Measurements from ENCODE around the gene ATP6V1C2.

Gene ATP6V1C2

GRCh38 chr2:10806543-10806942, 85.1 kb downstream of the ATP6V1C2 start:
- H3K36me3 ChIP-seq (replicated peaks; ENCODE audit: insufficient read depth, low read length) = peaks cover 12% of the 10 kb centered on the region
- no peak for DNase-seq
- H3K9me3 ChIP-seq (replicated peaks; ENCODE audit: insufficient read depth, low read length) = no peaks in the 10 kb centered on the region
- H3F3A ChIP-seq (ENCODE audit: insufficient read depth, low read length) = peaks cover 21% of the 10 kb centered on the region
- peaks cover 84% of the 10 kb centered on the region for H3K79me2 ChIP-seq (ENCODE audit: low read length)
- H3K4me1 ChIP-seq (ENCODE audit: low read length) = peaks cover 20% of the 10 kb centered on the region
- H3K9me2 ChIP-seq (replicated peaks; ENCODE audit: insufficient read depth, low read length) = no peaks in the 10 kb centered on the region
- TF ChIP-seq CTCF (IDR thresholded peaks at IDR 0.05; ENCODE audit: low read length) (no peak), EZH2 (optimal IDR thresholded peaks at IDR 0.05; ENCODE audit: low read depth, low read length) (no peak), EZH2phosphoT487 (IDR thresholded peaks at IDR 0.05; ENCODE audit: low read length) (no peak)
- no peak overlapping the region for H3K4me2 ChIP-seq (ENCODE audit: low read depth, low read length)
- no peak overlapping the region for H2AFZ ChIP-seq (ENCODE audit: low read length)
- no peak overlapping the region for H3K27ac ChIP-seq (ENCODE audit: low read length)
- H3K27me3 ChIP-seq (replicated peaks; ENCODE audit: insufficient read depth, low read length) = no peaks in the 10 kb centered on the region
- H3K9ac ChIP-seq (ENCODE audit: low read length) = no peak overlapping the region
- no peak overlapping the region for H3K4me3 ChIP-seq (ENCODE audit: low read length)
- H4K20me1 ChIP-seq (ENCODE audit: insufficient read depth, low read length) = peaks cover 53% of the 10 kb centered on the region

GRCh38 chr2:10810202-10811161, 89.1 kb downstream of the ATP6V1C2 start:
- Histone ChIP-seq H3K4me1 (ENCODE audit: low read length) (peaks cover 23% of the 10 kb centered on the region), H3K4me2 (ENCODE audit: low read depth, low read length) (peak overlapping the region; percentile 93), H3K36me3 (replicated peaks; ENCODE audit: insufficient read depth, low read length) (peaks cover 3% of the 10 kb centered on the region; the same call in 1 of the 2 replicates), H2AFZ (ENCODE audit: low read length) (no peak overlapping the region), H3K9me3 (replicated peaks; ENCODE audit: insufficient read depth, low read length) (no peaks in the 10 kb centered on the region), H4K20me1 (ENCODE audit: insufficient read depth, low read length) (peaks cover 43% of the 10 kb centered on the region), H3K9me2 (replicated peaks; ENCODE audit: insufficient read depth, low read length) (no peaks in the 10 kb centered on the region), H3K4me3 (ENCODE audit: low read length) (peak overlapping the region; percentile 79), H3F3A (ENCODE audit: insufficient read depth, low read length) (peaks cover 23% of the 10 kb centered on the region), H3K27ac (ENCODE audit: low read length) (peak overlapping the region; percentile 77; the same call in 1 of the 2 replicates), H3K79me2 (ENCODE audit: low read length) (peaks cover 65% of the 10 kb centered on the region), H3K9ac (ENCODE audit: low read length) (peak overlapping the region; percentile 90), H3K27me3 (replicated peaks; ENCODE audit: insufficient read depth, low read length) (no peaks in the 10 kb centered on the region)
- peak; percentile 30 for DNase-seq
- TF ChIP-seq EZH2 (optimal IDR thresholded peaks at IDR 0.05; ENCODE audit: low read depth, low read length) (no peak), CTCF (IDR thresholded peaks at IDR 0.05; ENCODE audit: low read length) (no peak), EZH2phosphoT487 (IDR thresholded peaks at IDR 0.05; ENCODE audit: low read length) (no peak)

- peaks cover 3% of the 10 kb centered on the region; the same call in 1 of the 2 replicates for H3K36me3 ChIP-seq (replicated peaks; ENCODE audit: insufficient read depth, low read length)
Observed at GRCh38 chr2:10811517-10811916, 90.1 kb downstream of the ATP6V1C2 start.

More at GRCh38 chr2:10811517-10811916, 90.1 kb downstream of the ATP6V1C2 start:
- no peaks in the 10 kb centered on the region for H3K9me2 ChIP-seq (replicated peaks; ENCODE audit: insufficient read depth, low read length)
- H3K4me3 ChIP-seq (ENCODE audit: low read length) = peak overlapping the region; percentile 79
- H3K4me1 ChIP-seq (ENCODE audit: low read length) = peaks cover 23% of the 10 kb centered on the region
- H3K79me2 ChIP-seq (ENCODE audit: low read length) = peaks cover 58% of the 10 kb centered on the region
- peak overlapping the region; percentile 93 for H3K4me2 ChIP-seq (ENCODE audit: low read depth, low read length)
- no peak overlapping the region for H2AFZ ChIP-seq (ENCODE audit: low read length)
- peaks cover 42% of the 10 kb centered on the region for H4K20me1 ChIP-seq (ENCODE audit: insufficient read depth, low read length)
- H3K27me3 ChIP-seq (replicated peaks; ENCODE audit: insufficient read depth, low read length) = 0 out of 2 replicates have a peak, but pooled peaks cover 3% of the 10 kb centered on the region
- H3K27ac ChIP-seq (ENCODE audit: low read length) = peak overlapping the region; percentile 77; the same call in 1 of the 2 replicates
- TF ChIP-seq EZH2 (optimal IDR thresholded peaks at IDR 0.05; ENCODE audit: low read depth, low read length) = no peak
- TF ChIP-seq EZH2phosphoT487 (IDR thresholded peaks at IDR 0.05; ENCODE audit: low read length) = no peak
- TF ChIP-seq CTCF (IDR thresholded peaks at IDR 0.05; ENCODE audit: low read length) = no peak
- H3K9me3 ChIP-seq (replicated peaks; ENCODE audit: insufficient read depth, low read length) = no peaks in the 10 kb centered on the region
- H3K9ac ChIP-seq (ENCODE audit: low read length) = peak overlapping the region; percentile 90
- peaks cover 23% of the 10 kb centered on the region for H3F3A ChIP-seq (ENCODE audit: insufficient read depth, low read length)
- DNase-seq = no peak

Measured in MM.1S (cell line).